Measurements from ENCODE around the gene GAS1.

Gene GAS1, protein sequence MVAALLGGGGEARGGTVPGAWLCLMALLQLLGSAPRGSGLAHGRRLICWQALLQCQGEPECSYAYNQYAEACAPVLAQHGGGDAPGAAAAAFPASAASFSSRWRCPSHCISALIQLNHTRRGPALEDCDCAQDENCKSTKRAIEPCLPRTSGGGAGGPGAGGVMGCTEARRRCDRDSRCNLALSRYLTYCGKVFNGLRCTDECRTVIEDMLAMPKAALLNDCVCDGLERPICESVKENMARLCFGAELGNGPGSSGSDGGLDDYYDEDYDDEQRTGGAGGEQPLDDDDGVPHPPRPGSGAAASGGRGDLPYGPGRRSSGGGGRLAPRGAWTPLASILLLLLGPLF

DNA sequence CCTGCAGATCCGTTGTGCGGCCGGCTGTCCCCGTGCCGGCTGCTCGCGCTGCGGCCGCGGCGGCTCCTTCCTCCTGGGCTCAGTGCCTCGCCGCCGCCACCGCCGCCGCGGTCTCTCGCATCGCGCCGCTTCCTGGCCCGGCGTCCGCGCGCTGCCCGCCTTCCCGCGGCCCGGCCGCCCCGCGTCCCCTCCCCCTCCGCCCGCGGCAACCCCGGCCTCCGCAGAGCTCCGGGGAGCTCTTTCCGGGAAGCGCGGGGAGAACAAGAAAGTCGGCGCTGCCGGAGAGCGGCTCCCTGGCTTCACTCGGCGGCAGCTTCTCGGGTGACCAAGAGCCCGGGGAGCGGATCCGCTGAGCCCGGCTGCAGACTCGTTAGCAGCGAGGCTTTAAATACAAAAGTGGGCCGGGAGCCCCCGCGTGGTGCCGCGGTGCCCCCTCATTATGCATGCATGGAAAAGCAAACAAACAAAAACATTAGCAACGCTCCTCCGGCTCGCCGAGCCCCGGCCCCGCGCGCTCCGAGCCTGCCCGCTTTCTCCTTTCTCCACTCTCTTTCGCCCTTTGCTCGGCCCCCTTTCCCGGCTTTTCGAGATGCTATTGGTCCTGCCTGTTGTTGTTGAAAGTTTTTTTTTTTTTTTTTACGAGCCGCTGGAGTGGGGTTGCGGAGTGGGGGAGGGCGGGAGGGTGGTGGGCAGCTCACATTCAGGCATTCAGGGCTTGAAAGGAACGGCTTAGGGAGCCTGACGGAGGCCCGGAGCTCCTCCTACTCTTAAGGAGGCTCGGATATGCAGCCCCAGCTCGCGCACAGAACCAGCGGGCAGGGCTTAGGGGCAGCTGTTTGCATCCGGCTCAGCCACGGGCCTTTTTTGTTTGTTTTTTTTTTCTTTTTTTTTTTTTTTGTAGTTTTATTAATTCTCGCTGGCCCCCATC is at the start of gene GAS1:
Gene GAS1, minus strand, starts transcription at position 361 of the 928 bp plus-strand sequence. CDS start 727 bp downstream, outside the sequence.
- peak; percentile 82 for DNase-seq (ENCODE audit: low spot score)

DNA sequence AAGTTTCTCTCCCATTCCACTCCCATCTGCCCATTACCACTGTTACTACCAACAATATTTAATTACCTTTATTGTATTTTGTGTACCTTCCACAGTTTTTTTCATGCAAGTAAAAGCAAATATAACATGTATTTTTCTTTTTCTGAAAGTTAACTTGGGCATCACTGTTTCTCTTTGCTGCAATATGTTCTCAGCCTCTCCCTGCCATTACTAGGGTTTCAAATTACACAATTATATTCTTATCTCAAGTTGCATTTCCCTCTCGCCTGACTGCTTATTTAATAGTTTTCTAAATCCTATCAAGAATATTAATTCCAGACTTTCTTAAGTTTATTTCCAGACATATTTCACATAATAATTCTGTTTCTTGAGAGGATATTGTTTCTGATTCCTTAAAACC is 46.9 kb upstream of the GAS1 start:
- DNase-seq (ENCODE audit: low spot score): no peak

DNA sequence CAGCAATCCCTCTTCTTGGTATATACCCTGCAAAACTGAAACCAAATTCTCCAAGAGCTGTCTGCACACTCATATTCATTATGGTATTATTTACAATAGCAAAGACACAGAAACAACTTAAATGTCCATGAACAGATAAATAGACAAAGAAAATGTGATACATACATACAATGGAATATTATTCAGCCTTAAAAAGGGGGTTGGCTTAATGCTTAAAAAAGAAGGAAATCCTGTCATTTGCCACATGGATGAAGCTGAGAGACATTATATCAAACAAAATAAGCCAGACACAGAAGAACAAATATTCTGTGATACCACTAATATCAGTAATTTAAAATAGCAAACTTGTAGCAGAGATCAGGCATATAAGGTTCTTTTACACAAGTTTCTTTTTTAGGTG is 46.5 kb upstream of the GAS1 start:
- no peak for DNase-seq (ENCODE audit: low spot score)

DNA sequence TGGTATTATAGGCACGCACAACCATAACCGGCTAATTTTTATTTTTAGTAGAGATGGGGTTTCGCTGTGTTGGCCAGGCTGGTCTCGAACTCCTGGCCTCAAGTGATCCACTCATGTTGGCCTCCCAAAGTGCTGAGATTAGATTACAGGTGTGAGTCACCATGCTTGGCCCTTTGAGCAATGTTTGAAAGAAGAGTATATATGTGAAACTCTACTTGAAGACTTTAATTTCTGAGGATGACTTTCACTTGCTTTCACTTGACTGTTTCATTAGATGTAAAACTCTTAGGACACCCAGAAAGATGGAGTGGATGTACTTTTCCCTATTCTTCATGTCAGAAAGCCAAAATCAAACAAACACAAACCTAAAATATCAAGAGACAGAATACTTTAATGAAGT is 43.8 kb upstream of the GAS1 start:
- no peak for DNase-seq (ENCODE audit: low spot score)

DNA sequence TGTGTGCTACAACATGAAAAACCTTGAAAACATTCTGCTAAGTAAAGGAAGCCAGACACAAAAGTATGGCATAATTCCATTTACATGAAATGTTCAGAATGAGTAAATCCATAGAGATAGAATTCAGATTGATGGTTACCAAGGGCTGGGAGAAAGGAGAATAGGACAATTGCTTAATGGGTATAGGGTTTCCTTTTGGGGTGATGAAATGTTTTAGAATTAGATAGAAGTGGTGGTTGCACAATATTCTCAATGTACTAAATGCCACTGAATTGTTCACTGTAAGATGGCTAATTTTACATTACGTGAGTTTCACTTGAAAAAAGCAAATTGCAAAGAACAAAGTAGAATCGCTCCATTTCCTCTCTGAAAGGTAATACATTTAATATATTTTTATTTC is 43.0 kb upstream of the GAS1 start:
- no peak for DNase-seq (ENCODE audit: low spot score)

DNA sequence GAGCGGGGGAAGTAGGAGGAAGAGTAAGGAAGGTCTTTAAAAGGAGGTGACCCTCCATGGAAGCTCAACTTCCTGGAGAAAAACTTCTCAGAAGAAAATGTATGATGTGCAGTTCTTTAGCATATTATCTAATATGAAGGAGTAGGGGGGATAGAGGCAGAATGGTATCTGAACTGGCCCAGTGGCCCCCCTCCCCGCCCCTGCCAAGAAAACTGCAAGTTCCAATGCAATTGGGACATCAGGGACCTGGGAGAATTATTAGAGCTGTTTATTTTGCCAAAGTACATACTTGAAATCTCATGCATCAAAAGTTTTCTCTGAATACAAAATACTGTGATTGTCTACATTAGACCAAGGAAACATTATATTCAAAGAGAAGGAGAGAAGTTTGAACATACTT is 40.6 kb upstream of the GAS1 start:
- DNase-seq (ENCODE audit: low spot score): no peak

DNA sequence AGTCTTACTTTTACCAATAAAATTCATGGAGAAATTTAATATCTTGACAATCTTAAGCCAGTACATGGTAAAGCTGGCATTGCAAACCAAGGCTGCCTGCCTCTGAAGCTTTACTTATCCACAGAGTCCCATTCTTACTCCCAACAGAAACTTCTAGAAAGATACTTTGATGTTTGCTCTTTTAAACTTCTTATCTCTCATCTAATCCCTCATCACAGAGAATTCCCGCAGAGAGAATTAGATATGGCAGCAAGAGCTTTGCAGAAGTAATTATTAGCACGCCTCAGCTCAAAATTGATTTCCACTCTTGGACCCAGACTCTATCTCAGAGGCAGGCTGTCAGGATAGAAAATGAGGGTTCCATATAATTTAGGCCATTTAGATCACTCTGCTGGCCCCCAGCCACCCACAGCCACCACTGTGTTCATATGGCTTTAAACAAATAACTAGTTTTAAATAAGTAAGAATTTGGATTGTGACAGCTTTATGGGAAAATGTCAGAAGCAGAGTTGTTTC is 37.9 kb upstream of the GAS1 start:
- DNase-seq (ENCODE audit: low spot score): no peak

DNA sequence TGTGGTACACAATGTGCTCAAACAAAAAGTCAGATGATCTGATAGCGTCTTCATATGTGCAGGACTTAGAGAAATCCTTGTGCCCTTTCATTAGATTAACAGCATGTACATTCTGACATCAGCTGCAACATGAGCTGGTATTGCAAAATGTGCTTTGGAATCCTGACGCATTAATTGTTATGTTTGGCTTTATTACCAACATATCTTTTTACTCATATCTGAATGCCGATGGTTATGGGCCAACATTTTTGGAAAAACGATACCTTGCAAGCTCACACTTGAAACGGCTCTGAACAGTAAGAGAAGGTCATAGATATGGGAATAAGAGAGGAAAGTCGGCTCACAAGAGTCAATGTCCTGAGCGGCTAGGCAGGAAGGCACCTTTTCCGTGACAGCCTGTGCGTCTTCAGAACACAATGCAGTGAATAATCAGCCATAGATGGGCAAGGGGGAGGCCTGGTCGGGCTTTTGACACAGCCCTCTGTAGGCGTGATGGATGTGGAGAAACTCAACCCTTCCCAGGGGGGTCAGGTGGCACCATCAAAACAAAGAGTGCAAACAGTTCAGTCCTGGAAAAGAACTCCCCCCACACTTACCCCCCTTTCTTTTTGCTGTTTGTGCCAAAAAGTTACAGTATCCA is 36.4 kb upstream of the GAS1 start:
- DNase-seq (ENCODE audit: low spot score): no peak

DNA sequence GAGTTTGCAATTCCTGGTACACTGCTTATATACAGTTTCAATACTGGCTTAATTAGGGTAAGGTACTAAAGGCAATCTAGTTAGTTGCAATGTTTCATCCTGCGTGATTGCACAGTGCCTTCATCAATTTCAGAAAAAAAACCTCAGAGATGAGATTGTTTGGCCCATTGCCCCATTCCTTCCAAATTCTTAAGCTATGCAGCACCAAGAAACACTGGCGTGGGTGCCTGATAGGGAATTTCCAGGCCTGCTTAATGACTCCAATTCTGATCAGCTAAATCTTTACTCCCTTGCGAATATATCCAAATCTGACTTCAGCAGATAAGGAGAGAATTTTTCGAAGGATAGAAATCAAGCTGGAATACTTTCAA is 35.9 kb upstream of the GAS1 start:
- DNase-seq (ENCODE audit: low spot score): no peak

DNA sequence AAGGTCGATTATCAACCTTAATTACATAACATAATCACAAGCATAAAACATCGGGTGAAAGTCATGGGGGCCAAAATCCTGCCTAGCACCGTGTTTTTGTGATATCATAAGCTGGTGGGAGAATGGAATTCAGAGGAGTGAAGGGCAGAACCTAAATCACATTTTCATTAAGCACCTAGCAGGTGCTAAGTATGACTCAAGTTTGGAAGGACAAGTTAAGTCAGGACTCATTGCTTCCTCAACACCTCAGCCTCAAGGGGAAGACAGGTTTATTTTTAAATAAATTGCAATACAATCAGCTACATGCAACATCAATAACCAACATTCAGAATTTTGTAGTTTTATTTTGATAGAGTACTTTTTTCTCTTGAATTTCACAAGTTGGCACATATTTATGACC is 33.5 kb upstream of the GAS1 start:
- DNase-seq (ENCODE audit: low spot score): no peak

DNA sequence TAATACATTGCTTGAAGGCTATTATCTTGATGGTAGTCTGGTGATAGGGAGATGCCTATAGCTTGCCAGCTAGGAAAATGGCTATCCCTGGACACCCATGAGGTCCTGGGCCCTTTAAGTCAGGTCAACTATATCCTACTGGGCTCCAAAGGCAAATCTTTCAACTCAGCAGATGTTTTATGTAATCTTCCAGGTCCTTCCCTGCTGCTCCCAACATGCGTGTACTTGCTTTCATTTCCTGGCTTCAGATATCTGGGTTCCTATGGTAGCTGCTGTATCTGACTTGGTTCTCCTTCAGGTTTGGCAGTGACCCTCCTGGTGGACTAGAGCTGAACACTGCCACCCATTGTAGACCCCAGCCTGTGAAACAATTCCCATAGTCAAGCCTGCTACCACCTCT is 32.4 kb upstream of the GAS1 start:
- DNase-seq (ENCODE audit: low spot score): no peak

DNA sequence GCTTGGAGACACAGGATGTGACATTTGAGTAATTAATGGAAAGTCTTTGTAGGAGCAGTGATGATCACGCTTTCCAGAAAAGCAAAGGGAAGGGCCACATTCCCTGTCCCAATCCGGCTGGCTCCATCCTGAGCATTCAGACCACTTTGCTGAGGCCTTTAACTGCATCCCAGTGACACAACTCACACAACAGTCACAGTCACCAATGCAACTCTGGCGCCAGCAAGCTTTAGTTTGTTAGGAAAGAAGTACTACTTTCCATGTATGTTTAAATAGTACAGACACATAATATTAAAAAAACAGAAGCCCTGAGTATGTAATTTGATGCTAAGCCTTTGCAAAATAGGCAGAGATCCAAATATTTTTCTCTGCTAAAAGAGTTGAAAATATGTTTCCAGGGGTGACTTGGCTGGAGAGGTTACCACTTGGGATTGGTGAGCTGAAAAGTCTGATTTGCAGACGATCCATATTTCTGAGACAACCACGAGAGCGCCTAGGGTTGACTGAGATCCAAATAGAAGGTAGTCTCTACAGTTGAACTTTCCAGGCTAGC is 31.7 kb upstream of the GAS1 start:
- DNase-seq (ENCODE audit: low spot score): no peak

DNA sequence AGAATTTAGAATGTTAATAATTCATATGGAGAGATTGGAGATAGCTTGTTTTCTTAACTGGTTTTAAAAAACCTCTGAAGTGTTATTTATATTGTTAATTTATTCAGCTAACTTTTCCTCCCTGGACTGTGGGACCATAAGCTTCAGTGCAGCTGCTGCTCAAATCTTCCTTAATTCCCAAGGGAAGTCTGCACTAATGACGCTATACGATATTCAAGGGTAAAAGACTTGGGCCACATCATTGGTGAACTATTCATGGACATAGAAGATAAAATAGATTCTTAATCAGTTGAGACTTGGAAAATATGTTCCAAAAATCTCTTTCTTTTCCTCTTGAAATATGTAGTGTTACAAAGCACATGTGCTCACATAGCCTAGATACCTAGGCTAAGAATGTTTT is 31.1 kb upstream of the GAS1 start:
- no peak for DNase-seq (ENCODE audit: low spot score)

DNA sequence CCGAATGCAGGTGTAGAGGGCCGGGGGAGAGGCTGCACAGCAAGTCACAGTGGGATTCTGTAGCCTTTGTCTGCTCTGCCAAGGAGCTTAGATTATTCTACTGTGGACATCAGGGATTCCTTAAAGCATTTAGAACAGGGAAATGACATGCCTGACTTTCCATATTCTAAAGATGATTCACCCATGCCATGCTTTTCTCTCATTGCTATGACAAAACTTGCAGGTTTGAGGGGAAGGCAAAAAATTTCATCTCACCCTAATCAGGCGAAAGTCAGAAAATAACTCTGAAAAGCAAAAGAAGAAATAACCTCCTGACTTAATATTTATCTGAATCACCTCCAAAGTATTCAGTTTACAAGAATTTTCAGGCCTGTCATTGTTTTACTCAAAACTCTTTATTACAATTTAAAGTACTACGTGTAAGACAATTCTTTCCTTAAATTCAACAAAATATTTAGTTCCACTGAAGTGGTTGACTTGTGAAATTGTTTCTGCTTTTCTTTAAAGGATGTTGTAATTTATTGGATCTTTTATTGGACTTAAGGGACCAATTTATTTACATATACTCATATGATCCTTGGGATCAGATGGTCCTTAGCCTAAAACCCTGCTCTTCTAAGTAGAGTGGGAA is 30.0 kb upstream of the GAS1 start:
- no peak for DNase-seq (ENCODE audit: low spot score)

DNA sequence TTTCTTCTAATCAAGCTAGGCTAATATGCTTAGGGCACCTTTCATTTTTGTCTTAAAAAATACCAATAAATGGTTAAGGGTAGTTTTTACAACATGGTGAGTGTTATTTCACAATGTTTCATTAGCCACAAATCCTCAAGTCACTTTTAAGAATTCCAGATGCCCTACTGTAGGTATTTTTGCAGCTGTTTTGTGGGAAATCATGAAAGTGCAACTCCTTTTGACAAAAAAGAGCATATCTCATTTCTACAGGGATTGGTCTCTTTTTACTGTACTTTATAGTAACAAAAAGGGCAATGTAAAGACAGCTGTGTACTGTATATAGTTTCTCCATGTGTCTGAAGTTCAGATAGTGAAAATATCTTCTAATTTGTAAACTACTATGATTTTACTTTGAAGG is 28.3 kb upstream of the GAS1 start:
- no peak for DNase-seq (ENCODE audit: low spot score)

DNA sequence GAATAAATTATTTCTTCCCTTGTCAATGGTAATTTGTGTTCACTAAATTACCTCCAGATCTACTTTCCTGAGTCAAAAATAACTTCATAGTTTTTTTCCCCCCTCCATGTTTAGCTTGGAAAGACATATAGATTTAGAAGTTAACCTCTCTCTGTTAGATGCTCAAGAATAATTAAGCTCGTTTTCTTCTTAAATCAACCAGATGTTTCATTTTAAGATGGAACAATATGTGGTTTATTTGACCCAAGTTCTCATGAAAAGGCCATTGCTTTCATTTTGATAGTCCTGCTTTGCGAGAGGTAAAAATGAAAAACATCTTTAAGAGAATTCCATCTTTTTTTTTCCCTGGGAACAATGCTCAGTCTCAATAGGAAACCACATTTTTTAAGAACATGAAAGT is 27.7 kb upstream of the GAS1 start:
- DNase-seq (ENCODE audit: low spot score): no peak

DNA sequence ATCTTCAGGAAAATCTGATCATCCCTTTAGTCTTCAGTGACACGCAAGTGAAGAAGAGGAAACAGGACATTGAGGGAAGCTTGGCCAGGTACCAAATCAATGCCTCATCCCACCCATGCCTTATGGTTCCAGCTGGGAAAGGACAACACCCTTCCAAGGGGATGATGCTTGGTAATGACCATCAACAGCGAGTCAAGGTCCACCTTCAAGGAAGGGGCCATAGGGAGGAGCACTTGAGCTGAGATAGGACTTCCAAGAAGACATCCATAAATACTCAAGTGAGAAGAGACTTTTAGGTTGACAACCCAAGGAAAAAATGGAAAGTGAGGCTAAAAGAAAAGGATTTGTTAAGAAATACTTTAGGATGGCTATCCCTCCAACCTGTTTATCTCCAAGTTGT is 27.1 kb upstream of the GAS1 start:
- no peak for DNase-seq (ENCODE audit: low spot score)

DNA sequence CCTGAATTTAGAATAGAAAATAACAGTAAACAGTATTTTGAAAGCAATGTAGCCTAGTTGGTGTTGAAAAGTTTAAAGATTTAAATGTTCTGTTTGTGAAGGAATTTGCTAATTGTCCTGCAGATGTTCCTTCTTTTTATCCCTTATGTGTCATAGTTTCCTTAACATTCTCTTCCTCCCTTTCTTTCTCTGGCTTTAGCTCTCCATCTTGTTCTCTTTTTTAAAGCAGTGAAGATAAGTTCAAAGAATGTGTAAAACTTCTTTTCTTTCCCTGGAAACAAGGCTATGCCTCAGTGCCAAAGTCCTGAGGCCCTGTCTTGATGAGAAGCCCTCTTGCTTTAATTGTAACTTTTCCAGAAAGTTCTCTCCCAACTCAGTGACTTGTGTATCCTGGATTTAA is 24.4 kb upstream of the GAS1 start:
- DNase-seq (ENCODE audit: low spot score): no peak

DNA sequence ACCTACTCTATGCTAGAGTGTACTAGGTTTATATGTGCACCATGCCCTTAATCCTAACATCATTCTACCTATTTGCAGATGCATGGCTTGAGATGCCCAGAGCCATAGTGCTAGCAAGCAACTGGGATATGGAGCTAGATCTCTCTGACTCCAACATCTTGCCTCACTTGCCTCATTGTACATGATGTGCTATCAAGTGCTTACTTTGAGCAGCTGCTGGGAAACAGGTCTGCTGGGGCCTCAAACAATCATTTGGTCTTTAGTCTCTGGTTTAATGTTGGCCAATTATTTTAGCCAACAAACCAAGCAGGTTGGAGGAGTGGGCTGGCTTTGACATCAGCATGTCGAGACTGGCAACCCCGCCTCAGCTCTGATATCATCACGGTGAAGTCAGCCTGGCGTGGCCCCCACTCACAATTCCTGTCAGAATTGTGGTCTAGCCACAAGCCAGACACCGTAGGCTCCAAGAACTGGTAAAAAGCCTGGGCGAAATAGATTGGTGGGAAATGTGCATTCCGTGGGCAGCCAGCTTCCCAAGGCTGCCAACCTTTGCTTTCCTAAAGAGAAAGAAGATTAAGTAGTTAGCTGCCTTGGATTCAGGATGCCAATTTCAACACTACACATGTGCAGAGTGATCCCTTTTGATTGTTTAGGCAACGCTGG is 21.1 kb upstream of the GAS1 start:
- no peak for DNase-seq (ENCODE audit: low spot score)

DNA sequence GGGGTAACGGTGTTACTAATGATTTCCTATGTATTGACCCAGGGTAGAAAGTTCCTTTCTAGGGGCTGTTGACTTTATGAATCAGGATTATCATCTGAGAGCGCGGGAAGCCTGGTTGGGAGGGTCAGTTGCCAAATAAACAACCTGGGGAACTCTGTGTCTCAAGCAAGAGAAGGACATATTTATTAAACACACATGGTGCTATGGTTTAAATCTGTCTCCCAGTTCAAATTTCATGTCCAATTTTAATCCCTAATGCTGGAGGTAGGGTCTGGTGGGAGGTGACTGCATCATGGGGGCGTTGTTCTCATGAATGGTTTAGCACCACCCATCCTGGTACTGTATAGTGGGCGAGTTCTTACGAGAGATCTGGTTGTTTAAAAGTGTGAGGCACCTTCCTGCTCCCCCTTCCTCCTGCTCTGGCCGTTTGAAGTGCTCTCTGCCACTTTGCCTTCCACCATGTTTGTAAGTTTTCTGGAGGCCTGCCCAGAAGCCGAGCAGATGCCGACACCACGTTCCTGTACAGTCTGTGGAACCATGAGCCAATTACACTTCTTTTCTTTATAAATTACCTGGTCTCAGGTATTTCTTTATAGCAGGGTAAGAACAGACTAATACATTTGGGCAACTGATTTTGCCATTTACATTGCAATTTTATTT is 19.7 kb upstream of the GAS1 start:
- no peak for DNase-seq (ENCODE audit: low spot score)
